ENCODE results near the gene PLXDC1. TPM values are rescaled to one million over a fixed set of nuclear protein-coding genes. Genes with fewer than 3 reads are reported as not detected.

Gene PLXDC1
- total RNA-seq, 1 donor from 2014 or later = 19.7 TPM

DNA sequence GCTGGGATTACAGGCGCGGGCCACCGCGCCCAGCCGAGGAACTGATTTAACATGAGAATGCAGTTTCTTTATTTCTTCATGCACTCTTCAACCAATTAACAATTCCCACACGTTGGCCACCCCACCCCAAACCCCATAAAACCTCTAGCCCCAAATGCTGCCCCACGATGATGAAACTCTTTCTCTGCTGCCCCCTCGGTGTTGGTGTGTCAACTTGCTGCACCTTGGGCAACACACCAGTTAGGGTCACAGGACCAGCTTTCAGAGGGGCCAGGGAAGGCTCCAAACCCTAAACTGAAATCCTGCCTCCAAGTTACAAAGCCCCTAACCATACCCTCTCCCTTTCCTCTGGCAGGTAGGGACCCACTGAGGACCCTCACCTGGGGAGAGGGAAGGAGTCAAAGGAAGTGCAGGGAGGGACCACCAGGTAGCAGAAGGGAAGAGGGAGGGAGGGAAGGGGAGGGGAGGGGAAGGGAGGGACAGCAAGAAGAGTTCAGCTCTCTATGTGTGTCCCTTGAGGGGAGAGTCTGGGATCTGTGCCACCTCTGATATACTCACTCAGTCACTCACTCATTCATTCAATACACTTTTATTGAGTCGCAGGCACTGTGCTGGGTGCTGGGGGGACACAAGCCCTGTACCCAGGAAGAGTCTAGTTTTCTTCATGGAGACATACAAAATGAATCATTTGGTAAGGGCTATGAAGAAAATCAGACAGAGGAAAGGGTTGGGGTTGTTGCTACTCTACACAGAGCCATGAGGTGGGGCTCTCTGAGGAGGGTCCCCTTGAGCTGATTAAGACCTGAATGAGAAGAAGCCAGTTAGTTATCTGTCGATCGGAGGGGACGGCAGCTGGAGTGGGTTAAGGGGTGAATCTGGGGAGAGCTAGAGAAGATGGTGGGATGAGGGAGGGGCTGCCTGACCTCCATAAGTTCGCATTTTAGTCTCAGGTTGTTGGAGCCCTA, 3.9 kb downstream of the PLXDC1 start:
- no peak for DNase-seq (ENCODE audit: extremely low spot score, unreplicated experiment)
- Mint-ChIP-seq H3K4me3 (ENCODE audit: unreplicated experiment) (no peak overlapping the region), H3K27me3 (ENCODE audit: unreplicated experiment) (no peaks in the 10 kb centered on the region), H3K4me1 (ENCODE audit: unreplicated experiment) (peaks cover 25% of the 10 kb centered on the region), H3K9me3 (ENCODE audit: unreplicated experiment) (no peaks in the 10 kb centered on the region), H3K36me3 (ENCODE audit: unreplicated experiment) (no peaks in the 10 kb centered on the region), H3K27ac (ENCODE audit: unreplicated experiment) (no peak overlapping the region)
- TF ChIP-seq, protein P1, sequence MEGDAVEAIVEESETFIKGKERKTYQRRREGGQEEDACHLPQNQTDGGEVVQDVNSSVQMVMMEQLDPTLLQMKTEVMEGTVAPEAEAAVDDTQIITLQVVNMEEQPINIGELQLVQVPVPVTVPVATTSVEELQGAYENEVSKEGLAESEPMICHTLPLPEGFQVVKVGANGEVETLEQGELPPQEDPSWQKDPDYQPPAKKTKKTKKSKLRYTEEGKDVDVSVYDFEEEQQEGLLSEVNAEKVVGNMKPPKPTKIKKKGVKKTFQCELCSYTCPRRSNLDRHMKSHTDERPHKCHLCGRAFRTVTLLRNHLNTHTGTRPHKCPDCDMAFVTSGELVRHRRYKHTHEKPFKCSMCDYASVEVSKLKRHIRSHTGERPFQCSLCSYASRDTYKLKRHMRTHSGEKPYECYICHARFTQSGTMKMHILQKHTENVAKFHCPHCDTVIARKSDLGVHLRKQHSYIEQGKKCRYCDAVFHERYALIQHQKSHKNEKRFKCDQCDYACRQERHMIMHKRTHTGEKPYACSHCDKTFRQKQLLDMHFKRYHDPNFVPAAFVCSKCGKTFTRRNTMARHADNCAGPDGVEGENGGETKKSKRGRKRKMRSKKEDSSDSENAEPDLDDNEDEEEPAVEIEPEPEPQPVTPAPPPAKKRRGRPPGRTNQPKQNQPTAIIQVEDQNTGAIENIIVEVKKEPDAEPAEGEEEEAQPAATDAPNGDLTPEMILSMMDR (IDR thresholded peaks at IDR 0.05) = no peak

DNA sequence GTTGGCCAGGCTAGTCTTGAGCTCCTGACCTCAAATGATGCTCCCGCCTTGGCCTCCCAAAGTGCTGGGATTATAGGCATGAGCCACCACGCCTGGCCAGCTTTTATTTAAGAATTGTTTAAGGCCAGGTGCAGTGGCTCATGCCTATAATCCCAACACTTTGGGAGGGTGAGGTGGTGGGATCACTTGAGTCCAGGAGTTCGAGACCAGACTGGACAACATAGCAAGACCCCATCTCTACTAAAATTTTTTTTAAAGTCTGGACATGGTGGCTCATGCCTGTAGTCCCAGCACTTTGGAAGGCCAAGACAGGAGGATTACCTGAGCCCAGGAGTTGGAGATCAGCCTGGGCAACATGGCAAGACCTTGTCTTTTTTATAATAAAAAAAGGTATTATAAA, 5.2 kb downstream of the PLXDC1 start:
- Mint-ChIP-seq H3K27me3 (ENCODE audit: unreplicated experiment) (no peaks in the 10 kb centered on the region), H3K4me3 (ENCODE audit: unreplicated experiment) (no peak overlapping the region), H3K9me3 (ENCODE audit: unreplicated experiment) (no peaks in the 10 kb centered on the region), H3K27ac (ENCODE audit: unreplicated experiment) (no peak overlapping the region), H3K36me3 (ENCODE audit: unreplicated experiment) (no peaks in the 10 kb centered on the region), H3K4me1 (ENCODE audit: unreplicated experiment) (peaks cover 16% of the 10 kb centered on the region)
- DNase-seq (ENCODE audit: extremely low spot score, unreplicated experiment) = no peak
- TF ChIP-seq, protein P1 (IDR thresholded peaks at IDR 0.05) = no peak

DNA sequence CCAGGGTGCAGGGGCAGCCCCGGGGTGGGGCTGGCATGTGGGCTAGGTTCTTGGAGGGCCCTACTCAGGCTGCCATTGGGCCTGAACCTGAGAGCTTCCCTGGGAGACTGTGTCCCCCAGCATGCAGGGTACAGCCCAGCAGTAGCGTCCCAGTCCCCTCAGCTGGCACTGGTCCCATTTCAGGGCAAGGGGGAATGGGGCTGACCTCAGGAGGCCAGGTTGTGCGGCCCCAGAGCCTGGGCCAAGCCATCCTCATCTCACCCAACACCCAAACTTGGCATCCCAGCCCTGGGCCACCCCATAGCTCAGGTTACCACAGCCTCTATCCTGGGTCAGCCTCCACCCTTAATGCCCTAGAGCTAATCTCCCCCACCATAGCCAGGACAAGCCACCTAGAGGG, 6.3 kb downstream of the PLXDC1 start:
- DNase-seq (ENCODE audit: extremely low spot score, unreplicated experiment) = no peak
- Mint-ChIP-seq H3K27ac (ENCODE audit: unreplicated experiment) (no peak overlapping the region), H3K4me1 (ENCODE audit: unreplicated experiment) (peaks cover 17% of the 10 kb centered on the region), H3K27me3 (ENCODE audit: unreplicated experiment) (no peaks in the 10 kb centered on the region), H3K4me3 (ENCODE audit: unreplicated experiment) (no peak overlapping the region), H3K9me3 (ENCODE audit: unreplicated experiment) (no peaks in the 10 kb centered on the region), H3K36me3 (ENCODE audit: unreplicated experiment) (no peaks in the 10 kb centered on the region)
- TF ChIP-seq, protein P1 (IDR thresholded peaks at IDR 0.05) = no peak

DNA sequence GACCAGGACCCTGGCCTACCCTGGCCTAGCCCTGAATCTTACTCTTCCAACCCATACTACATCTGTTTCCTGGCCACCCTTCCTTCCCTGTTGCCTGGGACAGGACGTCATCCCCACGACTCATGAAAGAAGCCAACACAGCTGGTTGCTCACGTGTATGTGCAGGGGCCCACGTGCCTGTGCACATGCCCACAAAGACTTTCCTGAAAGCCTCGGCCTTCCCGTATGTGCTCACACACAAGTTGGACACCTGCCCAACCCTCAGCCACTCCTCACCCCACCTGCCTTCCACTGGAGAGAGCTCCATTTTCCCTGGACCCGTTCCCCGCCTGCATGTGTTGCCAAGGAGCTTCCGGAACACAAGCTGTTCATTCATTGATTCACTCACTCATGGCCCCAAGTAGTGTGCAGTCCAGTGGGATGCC, 7.0 kb downstream of the PLXDC1 start:
- DNase-seq (ENCODE audit: extremely low spot score, unreplicated experiment) = no peak
- TF ChIP-seq, protein P1 (IDR thresholded peaks at IDR 0.05) = no peak
- Mint-ChIP-seq H3K36me3 (ENCODE audit: unreplicated experiment) (no peaks in the 10 kb centered on the region), H3K4me1 (ENCODE audit: unreplicated experiment) (peaks cover 24% of the 10 kb centered on the region), H3K4me3 (ENCODE audit: unreplicated experiment) (no peak overlapping the region), H3K27me3 (ENCODE audit: unreplicated experiment) (no peaks in the 10 kb centered on the region), H3K27ac (ENCODE audit: unreplicated experiment) (no peak overlapping the region), H3K9me3 (ENCODE audit: unreplicated experiment) (no peaks in the 10 kb centered on the region)

DNA sequence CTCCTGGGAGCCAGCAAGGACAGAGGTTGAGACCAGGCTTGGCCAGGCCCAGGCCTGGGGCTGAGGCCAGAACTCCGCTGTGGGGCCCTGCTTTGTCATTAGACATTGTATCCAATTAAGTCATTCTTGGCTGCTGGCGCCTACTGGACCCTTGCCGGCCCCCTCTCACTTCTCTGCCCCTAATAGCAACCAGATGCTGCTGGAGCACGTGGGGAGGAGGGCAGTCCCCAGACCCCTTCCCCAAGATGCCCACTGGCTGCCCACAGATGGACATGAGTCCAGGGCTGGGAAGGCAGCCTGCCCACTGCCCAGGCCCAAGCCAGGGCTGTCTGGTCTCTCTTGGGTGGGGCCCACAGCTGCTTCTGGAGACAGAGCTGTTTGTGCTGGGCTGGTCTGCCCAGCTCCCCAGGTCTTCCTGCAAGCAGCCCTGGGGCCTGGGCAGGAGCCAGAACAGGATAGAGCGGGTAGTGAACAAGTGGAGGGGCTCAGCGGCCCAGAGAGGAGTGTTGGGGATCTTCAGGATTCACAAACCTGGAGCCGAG, 7.8 kb downstream of the PLXDC1 start:
- no peaks in the 10 kb centered on the region for H3K9me3 Mint-ChIP-seq (ENCODE audit: unreplicated experiment)
- DNase-seq (ENCODE audit: extremely low spot score, unreplicated experiment) = no peak
- no peaks in the 10 kb centered on the region for H3K27me3 Mint-ChIP-seq (ENCODE audit: unreplicated experiment)
- peaks cover 32% of the 10 kb centered on the region for H3K4me1 Mint-ChIP-seq (ENCODE audit: unreplicated experiment)
- H3K36me3 Mint-ChIP-seq (ENCODE audit: unreplicated experiment) = no peaks in the 10 kb centered on the region
- no peak overlapping the region for H3K4me3 Mint-ChIP-seq (ENCODE audit: unreplicated experiment)
- peak overlapping the region; percentile 64 for H3K27ac Mint-ChIP-seq (ENCODE audit: unreplicated experiment)
- TF ChIP-seq, protein P1 (IDR thresholded peaks at IDR 0.05) = no peak

Data from osteocyte (in vitro differentiated cells).